Panc1 (cell line): ENCODE measurements around the gene ASRGL1.

Experiments
- CTCF ChIP-seq: fragments of 450-650 bp; IDR thresholded peaks from 2 replicates; pipeline ENCODE4 v1.5.1; 2017; ENCODE audit warnings: mild to moderate bottlenecking
- POLR2AphosphoS5 ChIP-seq: IDR thresholded peaks from 2 replicates; pipeline ENCODE4 v1.6.1; 2012; ENCODE audit warnings: mild to moderate bottlenecking, low read depth, low read length, moderate library complexity
- REST ChIP-seq, 2 experiments: IDR thresholded peaks; 2 replicates each; pipeline ENCODE4 v1.6.1; 2011 to 2012; ENCODE audit warnings: low read depth in 2 of 2, control low read depth in 1 of 2, low read length in 1 of 2, mild to moderate bottlenecking in 1 of 2, moderate library complexity in 1 of 2; ENCODE audit not compliant: insufficient read depth in 1 of 2
- SIN3A ChIP-seq: IDR thresholded peaks from 2 replicates; pipeline ENCODE4 v1.6.1; 2012; ENCODE audit warnings: low read depth, mild to moderate bottlenecking, low read length, moderate library complexity, borderline replicate concordance; ENCODE audit not compliant: insufficient read depth

DNA sequence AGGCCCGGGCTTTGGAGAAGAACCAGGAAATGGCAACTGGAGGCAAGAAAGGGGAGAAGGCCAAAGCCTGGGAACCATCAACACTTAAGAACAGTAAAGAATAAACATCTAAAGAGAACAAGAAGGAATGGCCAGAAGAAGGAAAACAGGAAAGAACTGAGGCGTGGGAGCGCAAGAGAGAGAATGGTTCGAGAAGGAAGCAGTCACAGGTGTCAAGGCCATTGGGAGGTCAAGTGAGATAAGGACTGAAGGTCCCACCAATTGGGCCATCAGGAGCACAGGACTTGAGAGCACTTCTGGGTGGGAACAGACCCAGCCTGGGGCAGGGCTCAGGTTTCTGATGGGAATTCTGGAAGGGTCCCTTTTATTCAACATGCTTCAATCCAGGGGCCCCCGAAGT is 80.9 kb downstream of the ASRGL1 start:
- no peak for TF ChIP-seq CTCF
- no peak for TF ChIP-seq SIN3A
- TF ChIP-seq REST (IDR thresholded peaks at IDR 0.05; ENCODE audit: insufficient read depth in 1 of 2, low read depth in 2 of 2, low read length in 1 of 2), result no peak
- no peak for TF ChIP-seq POLR2AphosphoS5
